GM23338 (cell line): ENCODE results near the gene RNF11. TPM values are rescaled to one million over a fixed set of nuclear protein-coding genes. Genes with fewer than 3 reads are reported as not detected.

Experiments used
- ATAC-seq: fragments of 200-7000 bp; cut with Tn5 transposase; 3 replicates; pipeline ENCODE4 v1.9.1; 2020
- DNase-seq: peaks from one replicate; pipeline ENCODE4 v3.0.0-alpha.2; 2015; ENCODE audit warnings: low spot score
- H2AFZ ChIP-seq: fragments of 200-600 bp; sonication (generic); 2 replicates; pipeline ENCODE4 v1.8.0; 2016; ENCODE audit warnings: antibody characterized with exemption, mild to moderate bottlenecking, moderate library complexity
- H3F3A ChIP-seq: fragments of 200-600 bp; sonication (generic); replicated peaks from 2 replicates; pipeline ENCODE4 v1.8.0; 2017; ENCODE audit warnings: antibody characterized with exemption, mixed run types, low read depth
- H3K27ac ChIP-seq: fragments of 200-600 bp; sonication (generic); 2 replicates; pipeline ENCODE4 v1.6.1; 2016; ENCODE audit warnings: low read depth
- H3K27me3 ChIP-seq: fragments of 200-600 bp; sonication (generic); 2 replicates; pipeline ENCODE4 v1.8.0; 2016; ENCODE audit warnings: mild to moderate bottlenecking, mixed run types, moderate library complexity; ENCODE audit not compliant: insufficient read depth
- H3K36me3 ChIP-seq: fragments of 200-600 bp; sonication (generic); 2 replicates; pipeline ENCODE4 v1.8.0; 2016; ENCODE audit warnings: mild to moderate bottlenecking; ENCODE audit not compliant: insufficient read depth
- H3K4me1 ChIP-seq: fragments of 200-600 bp; sonication (generic); 2 replicates; pipeline ENCODE4 v1.8.0; 2016; ENCODE audit warnings: mild to moderate bottlenecking, moderate library complexity; ENCODE audit not compliant: insufficient read depth
- H3K4me2 ChIP-seq: fragments of 200-600 bp; sonication (generic); 2 replicates; pipeline ENCODE4 v1.7.1; 2017; ENCODE audit warnings: mixed run types
- H3K4me3 ChIP-seq: fragments of 200-600 bp; sonication (generic); 2 replicates; pipeline ENCODE4 v1.6.1; 2016; ENCODE audit warnings: mixed run types
- H3K79me2 ChIP-seq: fragments of 200-600 bp; sonication (generic); replicated peaks from 2 replicates; pipeline ENCODE4 v1.8.0; 2017; ENCODE audit warnings: mild to moderate bottlenecking; ENCODE audit not compliant: insufficient read depth
- H3K9me2 ChIP-seq: fragments of 200-600 bp; sonication (generic); 2 replicates; pipeline ENCODE4 v1.8.0; 2017; ENCODE audit not compliant: insufficient read depth
- H4K20me1 ChIP-seq: fragments of 200-600 bp; sonication (generic); replicated peaks from 2 replicates; pipeline ENCODE4 v1.8.0; 2017; ENCODE audit warnings: mild to moderate bottlenecking; ENCODE audit not compliant: insufficient read depth
- H3K27ac Mint-ChIP-seq: 2 replicates; pipeline ENCODE4 v1.8.0; 2020; ENCODE audit warnings: inconsistent platforms, mild to moderate bottlenecking, moderate library complexity, mixed read lengths
- H3K27me3 Mint-ChIP-seq: 3 replicates; pipeline ENCODE4 v1.8.0; 2022; ENCODE audit warnings: low read depth, mild to moderate bottlenecking, moderate library complexity, mixed read lengths, inconsistent platforms; ENCODE audit not compliant: insufficient read depth, poor library complexity
- H3K36me3 Mint-ChIP-seq: 3 replicates; pipeline ENCODE4 v1.8.0; 2021; ENCODE audit warnings: low read depth, mild to moderate bottlenecking, inconsistent platforms, moderate library complexity, mixed read lengths
- H3K4me1 Mint-ChIP-seq: 3 replicates; pipeline ENCODE4 v1.8.0; 2020; ENCODE audit warnings: mild to moderate bottlenecking, inconsistent platforms, mixed read lengths
- H3K4me3 Mint-ChIP-seq: 3 replicates; pipeline ENCODE4 v1.8.0; 2021; ENCODE audit warnings: moderate library complexity, mild to moderate bottlenecking, inconsistent platforms, mixed read lengths
- H3K9me3 Mint-ChIP-seq: 3 replicates; pipeline ENCODE4 v1.8.0; 2020; ENCODE audit warnings: moderate library complexity, mild to moderate bottlenecking, inconsistent platforms, mixed read lengths
- CREB1 ChIP-seq: fragments of 250-450 bp; sonication (Bioruptor Pico); IDR thresholded peaks from 2 replicates; pipeline ENCODE4 v1.5.0; 2020; ENCODE audit warnings: low read depth, mild to moderate bottlenecking, moderate library complexity
- CTCF ChIP-seq, 2 experiments: fragments of 200-600 bp in 1 of 2; sonication (generic) in 1 of 2; conservative IDR thresholded peaks; 2 replicates each; pipeline versions ENCODE4 v1.5.1 to v1.6.1; 2016 to 2017; ENCODE audit warnings: antibody characterized with exemption in 2 of 2, low read depth in 2 of 2, mild to moderate bottlenecking in 2 of 2, moderate library complexity in 1 of 2
- EZH2 ChIP-seq: fragments of 200-600 bp; sonication (generic); IDR thresholded peaks from one replicate; pipeline ENCODE4 v1.8.0; 2017; ENCODE audit warnings: antibody characterized with exemption, mild to moderate bottlenecking, low read depth; ENCODE audit not compliant: unreplicated experiment
- EZH2phosphoT487 ChIP-seq: fragments of 200-600 bp; sonication (generic); IDR thresholded peaks from one replicate; pipeline ENCODE4 v1.8.1; 2018; ENCODE audit warnings: antibody characterized with exemption; ENCODE audit not compliant: unreplicated experiment
- JUNB ChIP-seq: IDR thresholded peaks from one replicate; pipeline ENCODE4 v1.6.1; 2016; ENCODE audit warnings: antibody characterized with exemption; ENCODE audit not compliant: unreplicated experiment
- NANOG ChIP-seq: IDR thresholded peaks from 2 replicates; pipeline ENCODE4 v1.6.1; 2016; ENCODE audit warnings: antibody characterized with exemption, borderline replicate concordance
- POLR2AphosphoS5 ChIP-seq: IDR thresholded peaks from 2 replicates; pipeline ENCODE4 v1.6.1; 2016; ENCODE audit warnings: antibody characterized with exemption, low read depth
- REST ChIP-seq: IDR thresholded peaks from one replicate; pipeline ENCODE4 v1.6.1; 2018; ENCODE audit warnings: antibody characterized with exemption; ENCODE audit not compliant: unreplicated experiment
- STAT1 ChIP-seq: IDR thresholded peaks from one replicate; pipeline ENCODE4 v1.6.1; 2016; ENCODE audit warnings: antibody characterized with exemption; ENCODE audit not compliant: unreplicated experiment
- ZNF114 ChIP-seq: fragments of 250-450 bp; sonication (Bioruptor Pico); IDR thresholded peaks from 2 replicates; pipeline ENCODE4 v1.5.0; 2020; ENCODE audit warnings: mild to moderate bottlenecking, moderate library complexity
- ZNF331 ChIP-seq: fragments of 250-450 bp; sonication (Bioruptor Pico); IDR thresholded peaks from 2 replicates; pipeline ENCODE4 v1.5.0; 2020; ENCODE audit warnings: low read depth, mild to moderate bottlenecking, moderate library complexity
- ZNF462 ChIP-seq: fragments of 250-450 bp; sonication (Bioruptor Pico); IDR thresholded peaks from 2 replicates; pipeline ENCODE4 v1.5.0; 2020; ENCODE audit warnings: mild to moderate bottlenecking, moderate library complexity
- polyA plus RNA-seq: library from polyadenylated mRNA; unstranded; fragments of >200 nt; fragmentation: Nextera tagmentation; extraction: Ambion mirVana; gene quantifications from 2 replicates; pipeline ENCODE4 v1.2.1, GENCODE V29; 2016
- total RNA-seq: library from RNA; depleted of rRNA; stranded (reverse); fragments of >200 nt; shearing (Covaris generic); gene quantifications from 2 replicates; pipeline ENCODE4 v1.2.3, GENCODE V29; 2014
- TF ChIP-seq, protein P1 (sequence below): IDR thresholded peaks from 2 replicates; pipeline ENCODE4 v1.6.1; 2016; ENCODE audit warnings: antibody characterized with exemption

The RNF11 gene
- total and polyA plus RNA-seq, 2 experiments from 2014 or later: 22.3 to 43.0 TPM

GRCh38 chr1:51311826-51312225 is 75.8 kb downstream of the RNF11 start:
- H3K4me2 ChIP-seq: no peak overlapping the region
- Mint-ChIP-seq H3K4me1 (peaks cover 16% of the 10 kb centered on the region), H3K27me3 (peaks cover 13% of the 10 kb centered on the region), H3K36me3 (no peaks in the 10 kb centered on the region), H3K27ac (no peak overlapping the region), H3K4me3 (no peak overlapping the region), H3K9me3 (no peaks in the 10 kb centered on the region; the same call in 2 of the 3 replicates)
- no peaks in the 10 kb centered on the region for H3K79me2 ChIP-seq
- ATAC-seq: no peak
- H3K27ac ChIP-seq: no peak overlapping the region
- H3K4me1 ChIP-seq: no peaks in the 10 kb centered on the region
- H3K36me3 ChIP-seq: no peaks in the 10 kb centered on the region
- H3K4me3 ChIP-seq: no peak overlapping the region
- no peaks in the 10 kb centered on the region for H3K9me2 ChIP-seq
- H3F3A ChIP-seq: no peaks in the 10 kb centered on the region
- no peak for DNase-seq
- TF ChIP-seq ZNF114 (CRISPR knock-in tag) (no peak), POLR2AphosphoS5 (no peak), EZH2 (no peak), ZNF331 (CRISPR knock-in tag) (no peak), STAT1 (no peak), REST (no peak), CREB1 (CRISPR knock-in tag) (no peak), EZH2phosphoT487 (no peak), ZNF462 (CRISPR knock-in tag) (no peak), CTCF (conservative IDR thresholded peaks at IDR 0.05; ENCODE audit: low read depth in 2 of 2) (no peak), NANOG (no peak), JUNB (no peak)
- TF ChIP-seq, protein P1, sequence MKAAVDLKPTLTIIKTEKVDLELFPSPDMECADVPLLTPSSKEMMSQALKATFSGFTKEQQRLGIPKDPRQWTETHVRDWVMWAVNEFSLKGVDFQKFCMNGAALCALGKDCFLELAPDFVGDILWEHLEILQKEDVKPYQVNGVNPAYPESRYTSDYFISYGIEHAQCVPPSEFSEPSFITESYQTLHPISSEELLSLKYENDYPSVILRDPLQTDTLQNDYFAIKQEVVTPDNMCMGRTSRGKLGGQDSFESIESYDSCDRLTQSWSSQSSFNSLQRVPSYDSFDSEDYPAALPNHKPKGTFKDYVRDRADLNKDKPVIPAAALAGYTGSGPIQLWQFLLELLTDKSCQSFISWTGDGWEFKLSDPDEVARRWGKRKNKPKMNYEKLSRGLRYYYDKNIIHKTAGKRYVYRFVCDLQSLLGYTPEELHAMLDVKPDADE: no peak
- H2AFZ ChIP-seq: no peak overlapping the region
- no peaks in the 10 kb centered on the region for H3K27me3 ChIP-seq
- H4K20me1 ChIP-seq: no peaks in the 10 kb centered on the region
